GM18870 (cell line): Measurements from ENCODE around the gene ADCK2.
"Not testable (repeated sequence)": the region's sequence is repeated elsewhere in the genome, so short reads cannot be mapped to it uniquely, and the experiment has no call there.

Source experiments
- ATAC-seq: cut with Tn5 transposase; IDR thresholded peaks from one replicate; pipeline ENCODE4 v1.9.1; 2021; ENCODE audit warnings: moderate library complexity; ENCODE audit not compliant: unreplicated experiment

The ADCK2 gene

GRCh38 chr7:140734729-140735128, 62.0 kb downstream of the ADCK2 start:
- no peak for ATAC-seq

- no peak for ATAC-seq
These were observed 65.5 kb downstream of the ADCK2 start for GRCh38 chr7:140738280-140738679.

- ATAC-seq: not testable (repeated sequence)
These were observed 70.5 kb downstream of the ADCK2 start for GRCh38 chr7:140743255-140743654.

- no peak for ATAC-seq
These were observed 71.3 kb downstream of the ADCK2 start for GRCh38 chr7:140744005-140744404.
